GM20431 (cell line): ENCODE data around the gene SCAMP1.
"Not testable (repeated sequence)": the region's sequence is repeated elsewhere in the genome, so short reads cannot be mapped to it uniquely, and the experiment has no call there.

Source experiments
- in situ Hi-C: fragments of 300-500 bp; cut with MseI, MboI; formaldehyde crosslinking; loops from one replicate; pipeline ENCODE4 v1.15.0; 2020; ENCODE audit warnings: low sequenced_read_pairs; ENCODE audit not compliant: unreplicated experiment

SCAMP1 gene

GRCh38 chr5:78360674-78360923 is 182 bp downstream of the SCAMP1 start:
- in situ Hi-C loops: no loop called here

- in situ Hi-C loops: no loop called here
These were observed 660 bp downstream of the SCAMP1 start for GRCh38 chr5:78360924-78361630.

GRCh38 chr5:78361631-78361993 is 1.2 kb downstream of the SCAMP1 start:
- in situ Hi-C loops: no loop called here

GRCh38 chr5:78362220-78362619 is 1.8 kb downstream of the SCAMP1 start:
- in situ Hi-C loops: no loop called here

- in situ Hi-C loops: no loop called here
These were observed 3.6 kb downstream of the SCAMP1 start for GRCh38 chr5:78364005-78364404.

GRCh38 chr5:78367318-78367991 is 7.0 kb downstream of the SCAMP1 start:
- in situ Hi-C loops: no loop called here

- in situ Hi-C loops: no loop called here
These were observed 9.3 kb downstream of the SCAMP1 start for GRCh38 chr5:78369680-78370079.

GRCh38 chr5:78373231-78373630 is 12.8 kb downstream of the SCAMP1 start:
- in situ Hi-C loops: no loop called here

- in situ Hi-C loops: no loop called here
These were observed 15.9 kb downstream of the SCAMP1 start for GRCh38 chr5:78376315-78376714.

GRCh38 chr5:78377056-78377717 is 16.8 kb downstream of the SCAMP1 start:
- in situ Hi-C loops: no loop called here

- in situ Hi-C loops: no loop called here
These were observed 17.3 kb downstream of the SCAMP1 start for GRCh38 chr5:78377718-78378105.

GRCh38 chr5:78387468-78388153 is 27.2 kb downstream of the SCAMP1 start:
- in situ Hi-C loops: no loop called here

- in situ Hi-C loops: not testable (repeated sequence)
These were observed 30.9 kb downstream of the SCAMP1 start for GRCh38 chr5:78391357-78391756.

- in situ Hi-C loops: no loop called here
These were observed 37.4 kb downstream of the SCAMP1 start for GRCh38 chr5:78397831-78398230.

GRCh38 chr5:78399116-78399515 is 38.7 kb downstream of the SCAMP1 start:
- in situ Hi-C loops: no loop called here

- in situ Hi-C loops: no loop called here
These were observed 44.4 kb downstream of the SCAMP1 start for GRCh38 chr5:78404682-78405293.

- in situ Hi-C loops: no loop called here
These were observed 45.7 kb downstream of the SCAMP1 start for GRCh38 chr5:78405829-78406750.

- in situ Hi-C loops: no loop called here
These were observed 47.0 kb downstream of the SCAMP1 start for GRCh38 chr5:78407458-78407857.

GRCh38 chr5:78411586-78411985 is 51.2 kb downstream of the SCAMP1 start:
- in situ Hi-C loops: no loop called here
